ENCODE data around the gene STK39.

STK39 gene

DNA sequence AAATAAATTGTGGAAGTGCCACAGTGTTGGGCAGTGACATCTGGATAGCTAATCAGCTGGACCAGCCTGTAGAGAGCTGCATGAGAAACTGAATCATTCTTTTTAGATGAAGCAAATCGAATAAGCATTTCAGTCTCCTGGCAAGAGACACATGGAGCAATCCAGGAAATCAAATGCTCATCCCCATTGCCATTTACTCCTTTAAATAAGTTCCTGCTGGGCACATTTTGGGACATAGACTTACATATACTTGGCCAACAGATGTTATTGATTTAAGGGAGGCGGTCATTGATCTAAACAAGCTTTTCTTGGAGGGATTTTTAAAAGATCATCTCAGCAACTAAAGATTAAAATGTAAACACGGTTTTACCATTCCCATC is 307.1 kb downstream of the STK39 start:
- no peak for DNase-seq
- Histone ChIP-seq H3K14ac (ENCODE audit: low read length in 2 of 2) (no peak overlapping the region), H3K79me1 (replicated peaks; ENCODE audit: low read length, poor library complexity, severe bottlenecking) (no peaks in the 10 kb centered on the region), H3K4me2 (ENCODE audit: low read length, poor library complexity, severe bottlenecking) (no peak overlapping the region), H2BK120ac (ENCODE audit: low read depth, low read length) (no peak overlapping the region), H2BK15ac (ENCODE audit: low read depth, poor library complexity, severe bottlenecking) (no peak overlapping the region), H3K23ac (ENCODE audit: low read length in 2 of 2) (no peak overlapping the region), H2BK12ac (ENCODE audit: low read length in 2 of 2) (no peak overlapping the region), H3K4me3 (ENCODE audit: insufficient read depth in 1 of 2, low read depth in 1 of 2, low read length in 2 of 2) (no peak overlapping the region), H3K18ac (ENCODE audit: low read depth in 1 of 2, low read length in 2 of 2) (no peak overlapping the region), H3K4ac (ENCODE audit: low read depth in 1 of 2, low read length in 2 of 2) (no peak overlapping the region), H3K27me3 (ENCODE audit: control insufficient read depth in 1 of 2, insufficient read depth in 1 of 2, low read length in 2 of 2) (no peaks in the 10 kb centered on the region), H2AK5ac (ENCODE audit: low read length, severe bottlenecking) (no peak overlapping the region), H3K9me3 (ENCODE audit: control insufficient read depth, low read length) (no peaks in the 10 kb centered on the region), H3K36me3 (ENCODE audit: control insufficient read depth in 1 of 2, insufficient read depth in 2 of 2, low read depth in 1 of 2, low read length in 2 of 2) (no peaks in the 10 kb centered on the region), H4K8ac (ENCODE audit: low read length) (no peak overlapping the region), H3K9ac (ENCODE audit: low read length) (no peak overlapping the region), H3K27ac (ENCODE audit: low read length, poor library complexity, severe bottlenecking) (no peak overlapping the region), H3K4me1 (ENCODE audit: control insufficient read depth, insufficient read depth, low read depth, low read length) (peaks cover 2% of the 10 kb centered on the region), H4K91ac (ENCODE audit: low read length) (no peak overlapping the region), H2AFZ (ENCODE audit: low read depth, low read length) (no peak overlapping the region), H2BK5ac (ENCODE audit: low read depth, low read length, poor library complexity, severe bottlenecking) (no peak overlapping the region)
- 96% methylated on average over 3 of the region's 3 CpGs for WGBS

DNA sequence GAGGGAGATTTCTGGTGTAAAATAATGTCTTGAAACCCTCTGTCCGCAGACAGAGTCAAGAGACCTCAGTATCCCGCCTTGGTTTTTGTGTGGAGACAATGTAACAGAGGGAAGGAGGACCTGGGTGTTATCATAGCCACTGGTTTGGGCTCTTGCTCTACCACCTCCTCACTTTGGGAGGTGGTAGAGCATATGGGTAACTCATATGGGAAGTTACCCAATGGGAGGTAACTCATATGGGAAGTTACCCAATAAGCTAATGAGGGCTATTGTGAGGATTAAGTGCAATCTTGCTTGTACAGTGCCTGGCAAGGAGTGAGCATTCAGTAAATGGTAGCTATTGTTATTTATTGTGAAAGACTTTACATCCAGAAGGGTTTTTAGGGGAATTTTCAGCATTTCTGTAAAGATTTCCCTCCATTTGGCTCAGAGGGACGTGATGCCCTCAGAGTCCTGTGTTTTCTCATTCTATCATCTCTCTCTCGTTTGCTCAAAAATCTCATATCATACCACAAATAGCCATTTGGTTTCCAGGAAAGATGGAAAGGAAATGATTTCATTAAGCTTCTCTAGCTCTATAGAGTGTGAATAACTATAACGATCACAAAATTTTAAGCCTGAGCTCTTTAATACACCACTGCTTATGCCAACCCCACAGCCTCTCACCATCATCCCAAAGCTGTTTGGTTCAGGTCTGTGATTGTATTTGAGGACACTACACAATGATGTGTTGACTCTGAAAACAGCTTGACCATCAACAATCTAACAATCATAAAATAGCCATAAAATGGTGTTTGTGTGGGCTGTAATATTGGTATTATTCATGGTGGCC is 307.7 kb downstream of the STK39 start:
- H3K9ac ChIP-seq (ENCODE audit: low read length): no peak overlapping the region
- H3K36me3 ChIP-seq (ENCODE audit: control insufficient read depth in 1 of 2, insufficient read depth in 2 of 2, low read depth in 1 of 2, low read length in 2 of 2): no peaks in the 10 kb centered on the region
- H3K4ac ChIP-seq (ENCODE audit: low read depth in 1 of 2, low read length in 2 of 2): no peak overlapping the region
- no peak overlapping the region for H3K4me2 ChIP-seq (ENCODE audit: low read length, poor library complexity, severe bottlenecking)
- no peak overlapping the region for H2AFZ ChIP-seq (ENCODE audit: low read depth, low read length)
- no peak overlapping the region for H3K18ac ChIP-seq (ENCODE audit: low read depth in 1 of 2, low read length in 2 of 2)
- no peak overlapping the region for H3K4me3 ChIP-seq (ENCODE audit: insufficient read depth in 1 of 2, low read depth in 1 of 2, low read length in 2 of 2)
- H4K8ac ChIP-seq (ENCODE audit: low read length): no peak overlapping the region
- no peak overlapping the region for H2AK5ac ChIP-seq (ENCODE audit: low read length, severe bottlenecking)
- no peak overlapping the region for H3K23ac ChIP-seq (ENCODE audit: low read length in 2 of 2)
- no peak overlapping the region for H2BK12ac ChIP-seq (ENCODE audit: low read length in 2 of 2)
- DNase-seq: no peak
- 75% methylated on average over 3 of the region's 5 CpGs for WGBS
- no peak overlapping the region for H4K91ac ChIP-seq (ENCODE audit: low read length)
- no peak overlapping the region for H2BK5ac ChIP-seq (ENCODE audit: low read depth, low read length, poor library complexity, severe bottlenecking)
- H3K4me1 ChIP-seq (ENCODE audit: control insufficient read depth, insufficient read depth, low read depth, low read length): no peaks in the 10 kb centered on the region
- H2BK15ac ChIP-seq (ENCODE audit: low read depth, poor library complexity, severe bottlenecking): no peak overlapping the region
- H2BK120ac ChIP-seq (ENCODE audit: low read depth, low read length): no peak overlapping the region
- no peak overlapping the region for H3K27ac ChIP-seq (ENCODE audit: low read length, poor library complexity, severe bottlenecking)
- H3K27me3 ChIP-seq (ENCODE audit: control insufficient read depth in 1 of 2, insufficient read depth in 1 of 2, low read length in 2 of 2): no peaks in the 10 kb centered on the region
- H3K79me1 ChIP-seq (replicated peaks; ENCODE audit: low read length, poor library complexity, severe bottlenecking): no peaks in the 10 kb centered on the region
- no peaks in the 10 kb centered on the region for H3K9me3 ChIP-seq (ENCODE audit: control insufficient read depth, low read length)
- no peak overlapping the region for H3K14ac ChIP-seq (ENCODE audit: low read length in 2 of 2)

DNA sequence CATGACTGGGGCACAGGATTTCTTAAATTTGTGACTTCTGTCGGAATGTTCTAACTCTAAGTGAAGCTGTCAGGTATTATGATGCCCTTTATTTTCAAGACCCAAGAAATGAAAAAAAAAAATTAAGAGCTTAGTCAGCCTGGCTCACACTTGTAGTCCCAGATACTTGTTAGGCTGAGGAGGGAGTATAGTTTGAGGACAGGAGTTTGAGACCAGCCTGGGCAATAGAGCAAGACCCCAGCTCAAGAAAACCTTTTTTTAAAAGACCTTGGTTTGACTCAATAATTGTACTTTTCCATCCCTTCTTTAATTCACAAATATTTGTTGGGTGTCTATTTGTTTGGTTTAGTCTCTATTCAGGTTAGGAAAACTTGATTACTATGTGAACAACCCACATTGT is 310.0 kb downstream of the STK39 start:
- Histone ChIP-seq H2BK120ac (ENCODE audit: low read depth, low read length) (no peak overlapping the region), H3K4me3 (ENCODE audit: insufficient read depth in 1 of 2, low read depth in 1 of 2, low read length in 2 of 2) (no peak overlapping the region), H3K27me3 (ENCODE audit: control insufficient read depth in 1 of 2, insufficient read depth in 1 of 2, low read length in 2 of 2) (no peaks in the 10 kb centered on the region)

DNA sequence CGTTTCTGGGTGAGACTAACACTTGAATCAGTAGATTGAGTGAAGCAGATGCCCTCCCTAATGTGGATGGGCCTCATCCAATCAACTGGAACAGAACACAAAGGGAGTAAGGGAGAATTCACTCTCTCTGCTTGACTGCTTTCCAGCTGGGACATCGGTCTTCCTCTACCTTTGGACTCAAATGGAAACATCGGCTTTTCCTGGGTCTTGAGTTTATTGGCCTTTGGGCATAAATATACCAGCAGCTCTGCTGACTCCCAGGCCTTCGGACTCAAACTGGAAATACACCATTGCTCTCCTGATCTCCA is 311.6 kb downstream of the STK39 start:
- Histone ChIP-seq H4K91ac (ENCODE audit: low read length) (no peak overlapping the region), H3K36me3 (ENCODE audit: control insufficient read depth in 1 of 2, insufficient read depth in 2 of 2, low read depth in 1 of 2, low read length in 2 of 2) (no peaks in the 10 kb centered on the region), H3K27ac (ENCODE audit: low read length, poor library complexity, severe bottlenecking) (no peak overlapping the region), H2BK12ac (ENCODE audit: low read length in 2 of 2) (no peak overlapping the region), H3K27me3 (ENCODE audit: control insufficient read depth in 1 of 2, insufficient read depth in 1 of 2, low read length in 2 of 2) (no peaks in the 10 kb centered on the region), H3K18ac (ENCODE audit: low read depth in 1 of 2, low read length in 2 of 2) (peak overlapping the region in 1 of 2 experiments; percentile 21), H2BK5ac (ENCODE audit: low read depth, low read length, poor library complexity, severe bottlenecking) (no peak overlapping the region), H3K14ac (ENCODE audit: low read length in 2 of 2) (no peak overlapping the region), H3K23ac (ENCODE audit: low read length in 2 of 2) (no peak overlapping the region), H3K79me1 (replicated peaks; ENCODE audit: low read length, poor library complexity, severe bottlenecking) (no peaks in the 10 kb centered on the region), H2BK120ac (ENCODE audit: low read depth, low read length) (no peak overlapping the region), H3K9ac (ENCODE audit: low read length) (no peak overlapping the region), H2AK5ac (ENCODE audit: low read length, severe bottlenecking) (no peak overlapping the region), H3K4me2 (ENCODE audit: low read length, poor library complexity, severe bottlenecking) (no peak overlapping the region), H3K4me1 (ENCODE audit: control insufficient read depth, insufficient read depth, low read depth, low read length) (no peaks in the 10 kb centered on the region), H2AFZ (ENCODE audit: low read depth, low read length) (no peak overlapping the region), H3K4me3 (ENCODE audit: insufficient read depth in 1 of 2, low read depth in 1 of 2, low read length in 2 of 2) (no peak overlapping the region), H2BK15ac (ENCODE audit: low read depth, poor library complexity, severe bottlenecking) (no peak overlapping the region), H3K4ac (ENCODE audit: low read depth in 1 of 2, low read length in 2 of 2) (no peak overlapping the region), H4K8ac (ENCODE audit: low read length) (no peak overlapping the region), H3K9me3 (ENCODE audit: control insufficient read depth, low read length) (no peaks in the 10 kb centered on the region)
- 74% methylated on average over 4 of the region's 4 CpGs for WGBS
- no peak for DNase-seq

More for the DNA sequence above, 310.0 kb downstream of the STK39 start:
- WGBS: no CpG with 5 or more reads among the region's 1 CpG
- no peak overlapping the region for H3K18ac ChIP-seq (ENCODE audit: low read depth in 1 of 2, low read length in 2 of 2)
- H3K27ac ChIP-seq (ENCODE audit: low read length, poor library complexity, severe bottlenecking): no peak overlapping the region
- no peak overlapping the region for H3K4me2 ChIP-seq (ENCODE audit: low read length, poor library complexity, severe bottlenecking)
- H2AFZ ChIP-seq (ENCODE audit: low read depth, low read length): no peak overlapping the region
- H3K79me1 ChIP-seq (replicated peaks; ENCODE audit: low read length, poor library complexity, severe bottlenecking): no peaks in the 10 kb centered on the region
- DNase-seq: no peak
- no peak overlapping the region for H4K8ac ChIP-seq (ENCODE audit: low read length)
- H3K23ac ChIP-seq (ENCODE audit: low read length in 2 of 2): no peak overlapping the region
- H4K91ac ChIP-seq (ENCODE audit: low read length): no peak overlapping the region
- H3K4me1 ChIP-seq (ENCODE audit: control insufficient read depth, insufficient read depth, low read depth, low read length): no peaks in the 10 kb centered on the region
- no peaks in the 10 kb centered on the region for H3K36me3 ChIP-seq (ENCODE audit: control insufficient read depth in 1 of 2, insufficient read depth in 2 of 2, low read depth in 1 of 2, low read length in 2 of 2)
- H2AK5ac ChIP-seq (ENCODE audit: low read length, severe bottlenecking): no peak overlapping the region
- no peak overlapping the region for H3K9ac ChIP-seq (ENCODE audit: low read length)
- H2BK15ac ChIP-seq (ENCODE audit: low read depth, poor library complexity, severe bottlenecking): no peak overlapping the region
- H3K14ac ChIP-seq (ENCODE audit: low read length in 2 of 2): no peak overlapping the region
- no peak overlapping the region for H2BK5ac ChIP-seq (ENCODE audit: low read depth, low read length, poor library complexity, severe bottlenecking)
- H3K9me3 ChIP-seq (ENCODE audit: control insufficient read depth, low read length): no peaks in the 10 kb centered on the region
- H2BK12ac ChIP-seq (ENCODE audit: low read length in 2 of 2): no peak overlapping the region
- no peak overlapping the region for H3K4ac ChIP-seq (ENCODE audit: low read depth in 1 of 2, low read length in 2 of 2)

Data from mesenchymal stem cell (in vitro differentiated cells and primary cell).